GM12878 (cell line): ENCODE results near the gene PPIA. TPM values are rescaled to one million over a fixed set of nuclear protein-coding genes. Genes with fewer than 3 reads are reported as not detected.

Source experiments
- ATAC-seq: fragments of 200-7000 bp; cut with Tn5 transposase; 3 replicates; pipeline ENCODE4 v1.9.1; 2020; ENCODE audit warnings: mild to moderate bottlenecking, moderate library complexity
- BruUV-seq: library from RNA; stranded (reverse); fragments of 400-500 nt; replicated peaks from 2 replicates; lab custom pipeline; 2021; lab: Mats Ljungman, UMichigan
- CTCF ChIA-PET: fragments of 300-600 bp; sonication (Branson Sonifier 250); formaldehyde crosslinking; extraction: SDS; loops from one replicate; lab custom pipeline; 2021; ENCODE audit warnings: inconsistent platforms; lab: Yijun Ruan, JAX
- POLR2A ChIA-PET: fragments of 350-600 bp; formaldehyde crosslinking; extraction: SDS; loops from one replicate; lab custom pipeline; 2021; ENCODE audit warnings: inconsistent platforms; lab: Charles Lee
- RAD21 ChIA-PET: fragments of 300-600 bp; sonication (Branson Sonifier 250); formaldehyde crosslinking; loops from one replicate; lab custom pipeline; 2023; ENCODE audit warnings: antibody characterized with exemption; ENCODE audit not compliant: unreplicated experiment; lab: Charles Lee
- SMC1A ChIA-PET: fragments of 300-600 bp; sonication (Branson Sonifier 250); formaldehyde crosslinking; loops from one replicate; lab custom pipeline; 2023; ENCODE audit not compliant: unreplicated experiment, uncharacterized antibody; lab: Charles Lee
- DNase-seq: peaks from one replicate; pipeline ENCODE4 v3.0.0-alpha.2; 2011; ENCODE audit warnings: low read depth, low spot score
- FAIRE-seq: peaks from 3 replicates; lab custom pipeline; 2011; peaks lifted over from hg19 to GRCh38; lab: Jason Lieb, UNC
- H2AFZ ChIP-seq: 2 replicates; pipeline ENCODE4 v1.6.0; 2011; ENCODE audit warnings: low read depth, low read length, control low read depth; ENCODE audit not compliant: control insufficient read depth
- H3K27ac ChIP-seq: 2 replicates; pipeline ENCODE4 v1.5.1; 2011; ENCODE audit warnings: control low read depth; ENCODE audit not compliant: control insufficient read depth, insufficient read depth
- H3K27me3 ChIP-seq, 2 experiments: replicated peaks in 1 of 2; 2 replicates each; pipeline versions ENCODE4 v1.6.0 to v1.6.1; 2011; ENCODE audit warnings: low read length in 1 of 2; ENCODE audit not compliant: control insufficient read depth in 2 of 2, insufficient read depth in 2 of 2
- H3K36me3 ChIP-seq, 2 experiments: 2 replicates each; pipeline ENCODE4 v1.5.1; 2011; ENCODE audit warnings: low read length in 1 of 2; ENCODE audit not compliant: control insufficient read depth in 2 of 2, insufficient read depth in 2 of 2
- H3K4me1 ChIP-seq: 2 replicates; pipeline ENCODE4 v1.6.1; 2011; ENCODE audit warnings: mild to moderate bottlenecking, low read length, moderate library complexity, mixed read lengths; ENCODE audit not compliant: control insufficient read depth, insufficient read depth
- H3K4me2 ChIP-seq: 2 replicates; pipeline ENCODE4 v1.6.0; 2011; ENCODE audit warnings: control low read depth; ENCODE audit not compliant: control insufficient read depth, insufficient read depth
- H3K4me3 ChIP-seq: fragments of 200-600 bp; sonication (generic); 2 replicates; pipeline ENCODE4 v1.5.1; 2016
- H3K79me2 ChIP-seq: 2 replicates; pipeline ENCODE4 v1.6.0; 2011; ENCODE audit warnings: low read length; ENCODE audit not compliant: control insufficient read depth, insufficient read depth
- H3K9ac ChIP-seq: 2 replicates; pipeline ENCODE4 v1.8.0; 2011; ENCODE audit warnings: low read length, control low read depth, mixed read lengths; ENCODE audit not compliant: control insufficient read depth, insufficient read depth
- H3K9me3 ChIP-seq: replicated peaks from 3 replicates; pipeline ENCODE4 v1.5.1; 2011; ENCODE audit warnings: mild to moderate bottlenecking, low read length; ENCODE audit not compliant: control insufficient read depth, insufficient read depth
- H4K20me1 ChIP-seq: 2 replicates; pipeline ENCODE4 v1.6.0; 2011; ENCODE audit not compliant: control insufficient read depth, insufficient read depth
- CEBPB ChIP-seq, 2 experiments: fragments of 150-350 bp in 1 of 2; IDR thresholded peaks; 2 replicates each; pipeline ENCODE4 v1.6.1; 2012 to 2014; ENCODE audit warnings: low read depth in 2 of 2, low read length in 2 of 2, borderline replicate concordance in 1 of 2, inconsistent platforms in 1 of 2
- GABPA ChIP-seq: IDR thresholded peaks from 2 replicates; pipeline ENCODE4 v1.6.1; 2014; ENCODE audit warnings: antibody characterized with exemption, low read depth, mild to moderate bottlenecking, inconsistent platforms
- IKZF2 ChIP-seq, 2 experiments: fragments of 450-650 bp; IDR thresholded peaks; 2 replicates each; pipeline ENCODE4 v1.6.1; 2017; ENCODE audit warnings: mild to moderate bottlenecking in 2 of 2, moderate library complexity in 2 of 2
- KDM1A ChIP-seq: fragments of 200-600 bp; sonication (generic); IDR thresholded peaks from 2 replicates; pipeline ENCODE4 v1.6.1; 2016; ENCODE audit warnings: borderline replicate concordance
- NFIC ChIP-seq: IDR thresholded peaks from 2 replicates; pipeline ENCODE4 v1.6.1; 2012; ENCODE audit warnings: low read depth, mild to moderate bottlenecking, inconsistent platforms, low read length, moderate library complexity
- PAX5 ChIP-seq: IDR thresholded peaks from 2 replicates; pipeline ENCODE4 v1.6.1; 2011; ENCODE audit warnings: low read depth, low read length, borderline replicate concordance
- PML ChIP-seq: IDR thresholded peaks from 2 replicates; pipeline ENCODE4 v1.6.1; 2012; ENCODE audit warnings: low read length, inconsistent platforms
- POLR2AphosphoS5 ChIP-seq: IDR thresholded peaks from 2 replicates; pipeline ENCODE4 v1.6.1; 2011; ENCODE audit warnings: mild to moderate bottlenecking, low read length, inconsistent platforms
- RB1 ChIP-seq: fragments of 450-650 bp; formaldehyde crosslinking; IDR thresholded peaks from 2 replicates; pipeline ENCODE4 v1.6.1; 2017; ENCODE audit warnings: mild to moderate bottlenecking, borderline replicate concordance
- SMAD5 ChIP-seq: IDR thresholded peaks from 2 replicates; pipeline ENCODE4 v1.6.1; 2016; ENCODE audit warnings: antibody characterized with exemption, low read depth
- TARDBP ChIP-seq: IDR thresholded peaks from 2 replicates; pipeline ENCODE4 v1.6.1; 2016; ENCODE audit warnings: borderline replicate concordance
- TCF12 ChIP-seq: IDR thresholded peaks from 2 replicates; pipeline ENCODE4 v1.6.1; 2011; ENCODE audit warnings: low read depth, mild to moderate bottlenecking, low read length
- WRNIP1 ChIP-seq: IDR thresholded peaks from 2 replicates; pipeline ENCODE4 v1.6.1; 2011; ENCODE audit warnings: low read depth, low read length, improper control_type of control experiment, borderline replicate concordance
- ZNF384 ChIP-seq: IDR thresholded peaks from 2 replicates; pipeline ENCODE4 v1.6.1; 2012; ENCODE audit warnings: low read depth, mild to moderate bottlenecking, low read length, improper control_type of control experiment, borderline replicate concordance
- ZSCAN29 ChIP-seq: fragments of 450-650 bp; IDR thresholded peaks from 2 replicates; pipeline ENCODE4 v1.6.1; 2017; ENCODE audit warnings: mild to moderate bottlenecking, moderate library complexity
- WGBS: methylation state at CpG from one replicate; pipeline ENCODE4 v1.1.6; 2016; ENCODE audit warnings: low lambda C conversion rate; ENCODE audit not compliant: insufficient replicate concordance, insufficient coverage; ENCODE audit errors: missing lambda C conversion rate; 5-methylcytosine and 5-hydroxymethylcytosine counted together
- in situ Hi-C: fragments of 300-500 bp; cut with MboI; formaldehyde crosslinking; loops from 9 replicates; pipeline ENCODE4 v1.14.3; 2018; ENCODE audit warnings: mixed read lengths
- intact Hi-C: fragments of 100-400 bp; cut with micrococcal nuclease; formaldehyde crosslinking; loops from one replicate; pipeline ENCODE4 v1.14.2; 2022; ENCODE audit not compliant: unreplicated experiment
- polyA plus RNA-seq, 11 experiments: library from polyadenylated mRNA; depleted of rRNA in 4 of 11; unstranded in 6 of 11; stranded (reverse) in 5 of 11; fragments of >200 nt; fragmentation: Nextera tagmentation in 4 of 11; fragmentation: Illumina TruSeq in 1 of 11; extraction: Ambion mirVana in 4 of 11; extraction: Trizol in 1 of 11; gene quantifications; 1 replicate in 1 of 11; 2 replicates in 10 of 11; pipeline versions ENCODE4 v1.2.1 to v1.2.3, GENCODE V29; 2011 to 2016; ENCODE audit warnings: inconsistent platforms in 2 of 11, missing spikeins in 2 of 11, low read depth in 1 of 11
- total RNA-seq, 4 experiments: library from RNA; depleted of rRNA in 3 of 4; stranded (reverse); fragments of >200 nt in 3 of 4; fragmentation: Illumina TruSeq in 1 of 4; extraction: Trizol in 1 of 4; gene quantifications; 2 replicates each; pipeline versions ENCODE4 v1.2.1 to v1.2.3, GENCODE V29; 2013 to 2021
- TF ChIP-seq, protein P1 (sequence below): fragments of 450-650 bp; IDR thresholded peaks from 2 replicates; pipeline ENCODE4 v1.6.1; 2017; ENCODE audit warnings: borderline replicate concordance

PPIA gene
- total and polyA plus RNA-seq, 10 of the 15 experiments (the other 5 are each of a cell fraction or from before 2014, with no cell fraction given) = 2,712 to 7,982 (median 5,027) TPM

DNA sequence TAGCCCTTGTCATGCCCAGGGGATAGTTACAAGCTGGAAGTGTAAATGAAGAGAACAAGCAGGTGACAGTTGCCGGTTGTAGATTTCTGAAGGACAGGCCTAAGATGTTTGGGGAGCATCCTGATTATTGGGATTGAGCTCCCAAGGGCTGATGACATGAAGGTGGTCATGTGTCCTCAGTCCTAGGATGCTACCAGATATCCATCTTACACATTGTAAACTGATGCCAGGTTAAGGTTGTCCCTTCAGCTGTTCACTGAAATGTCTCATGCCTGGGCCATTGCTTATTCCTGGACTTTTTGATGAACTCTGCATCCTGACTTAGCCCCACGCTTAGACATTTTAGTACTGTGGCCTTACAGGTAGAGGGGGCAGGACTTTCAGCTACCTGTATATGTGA, 46.5 kb upstream of the PPIA start:
- WGBS = 3% methylated on average over 2 of the region's 2 CpGs
- TF ChIP-seq ZNF384 (no peak), WRNIP1 (0 out of 2 replicates have a peak, but pooled peaks have one; percentile 77)
- TF ChIP-seq, all 136 proteins: peak for 1
- peaks cover 6% of the 10 kb centered on the region; the same call in 1 of the 2 replicates for H4K20me1 ChIP-seq
- peak overlapping the region; percentile 76 for H3K9ac ChIP-seq
- no peak overlapping the region for H2AFZ ChIP-seq
- ChIA-PET CTCF (interaction anchor here (1.0 to 4.1 kb wide), 12 partner anchors 14 to 386 kb away, joined by 3 to 23 read pairs (median 6); partner anchors contain the start of gene H2AZ2), POLR2A (interaction anchor here (0.6 to 5.1 kb wide), 24 partner anchors 15 to 276 kb away, joined by 3 to 55 read pairs (median 8); partner anchors contain the start of genes CCM2, H2AZ2, OGDH and PURB), RAD21 (interaction anchor here (0.8 to 6.6 kb wide), 16 partner anchors 13 to 176 kb away, joined by 3 to 107 read pairs (median 6); partner anchors contain the start of genes DDX56, H2AZ2, OGDH and PURB), SMC1A (interaction anchor here (0.6 to 5.4 kb wide), 25 partner anchors 14 to 176 kb away, joined by 3 to 79 read pairs (median 5); partner anchors contain the start of genes DDX56 and OGDH)
- FAIRE-seq (no peak), ATAC-seq (no peak; the same call in 2 of the 3 replicates), DNase-seq (no peak)
- H3K9me3 ChIP-seq = no peaks in the 10 kb centered on the region
- H3K4me1 ChIP-seq = peaks cover 31% of the 10 kb centered on the region
- H3K79me2 ChIP-seq = peaks cover 64% of the 10 kb centered on the region
- H3K27me3 ChIP-seq = no peaks in the 10 kb centered on the region
- peak overlapping the region; percentile 92 for H3K27ac ChIP-seq
- peak overlapping the region; percentile 92 for H3K4me3 ChIP-seq
- TSS peak; percentile 68 for BruUV-seq
- H3K36me3 ChIP-seq = peaks cover 0 to 7% of the 10 kb centered on the region in 2 experiments; a peak in 2 of 4 replicates
- intact Hi-C loops = loop anchor here (1.0 to 5.0 kb wide), 4 partner anchors 19 to 163 kb away; partner anchors contain the start of genes H2AZ2 and OGDH
- peak overlapping the region; percentile 35 for H3K4me2 ChIP-seq
- in situ Hi-C loops = no loop called here

DNA sequence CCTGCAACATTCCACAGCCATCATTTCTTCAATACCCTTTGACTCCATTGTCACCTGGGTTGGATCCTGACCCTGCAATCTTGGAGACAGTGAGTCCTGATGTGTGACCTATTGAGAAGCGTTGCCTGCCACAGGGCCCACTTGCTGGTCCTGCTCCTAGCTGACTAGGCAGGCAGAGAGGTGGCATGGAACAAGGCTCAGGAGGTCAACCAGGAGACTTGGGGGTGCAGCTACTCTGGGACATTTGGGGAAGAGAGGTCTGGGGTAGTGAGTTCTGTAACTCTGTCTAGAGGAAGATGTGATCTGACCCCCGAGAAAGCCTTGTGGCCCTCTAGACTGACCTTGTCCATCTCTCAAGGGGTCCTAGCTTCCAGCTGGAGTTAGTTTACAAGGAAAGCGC, 46.1 kb upstream of the PPIA start:
- H3K27me3 ChIP-seq = no peaks in the 10 kb centered on the region
- SMC1A ChIA-PET = interaction anchor here (0.6 to 5.4 kb wide), 32 partner anchors 8 to 176 kb away, joined by 3 to 79 read pairs (median 4); partner anchors contain the start of genes DDX56, H2AZ2 and OGDH
- H3K4me3 ChIP-seq = peak overlapping the region; percentile 92
- BruUV-seq = TSS peak; percentile 95
- no peaks in the 10 kb centered on the region for H3K9me3 ChIP-seq
- TF ChIP-seq KDM1A (no peak), TARDBP (no peak), SMAD5 (no peak), ZSCAN29 (no peak), RB1 (no peak), PAX5 (no peak), IKZF2 (IDR thresholded peaks at IDR 0.05) (no peak), POLR2AphosphoS5 (no peak; the same call in 1 of the 2 replicates), GABPA (no peak), NFIC (no peak), CEBPB (IDR thresholded peaks at IDR 0.05; ENCODE audit: borderline replicate concordance in 1 of 2, low read depth in 2 of 2, low read length in 2 of 2) (no peak), TCF12 (no peak), PML (no peak)
- TF ChIP-seq, protein P1, sequence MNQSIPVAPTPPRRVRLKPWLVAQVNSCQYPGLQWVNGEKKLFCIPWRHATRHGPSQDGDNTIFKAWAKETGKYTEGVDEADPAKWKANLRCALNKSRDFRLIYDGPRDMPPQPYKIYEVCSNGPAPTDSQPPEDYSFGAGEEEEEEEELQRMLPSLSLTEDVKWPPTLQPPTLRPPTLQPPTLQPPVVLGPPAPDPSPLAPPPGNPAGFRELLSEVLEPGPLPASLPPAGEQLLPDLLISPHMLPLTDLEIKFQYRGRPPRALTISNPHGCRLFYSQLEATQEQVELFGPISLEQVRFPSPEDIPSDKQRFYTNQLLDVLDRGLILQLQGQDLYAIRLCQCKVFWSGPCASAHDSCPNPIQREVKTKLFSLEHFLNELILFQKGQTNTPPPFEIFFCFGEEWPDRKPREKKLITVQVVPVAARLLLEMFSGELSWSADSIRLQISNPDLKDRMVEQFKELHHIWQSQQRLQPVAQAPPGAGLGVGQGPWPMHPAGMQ = no peak
- RAD21 ChIA-PET = interaction anchor here (0.6 to 6.6 kb wide), 24 partner anchors 11 to 227 kb away, joined by 3 to 107 read pairs (median 4); partner anchors contain the start of genes DDX56, H2AZ2, OGDH and PPIA
- H3K36me3 ChIP-seq = peaks cover 0 to 7% of the 10 kb centered on the region in 2 experiments; a peak in 2 of 4 replicates
- ATAC-seq (peak; percentile 3), DNase-seq (no peak), FAIRE-seq (no peak)
- intact Hi-C loops (loop anchor here (1.0 to 5.0 kb wide), 4 partner anchors 18 to 163 kb away; partner anchors contain the start of genes H2AZ2 and OGDH), in situ Hi-C loops (no loop called here)
- peak overlapping the region; percentile 35 for H3K4me2 ChIP-seq
- H3K9ac ChIP-seq = peak overlapping the region; percentile 76
- H2AFZ ChIP-seq = no peak overlapping the region
- POLR2A ChIA-PET = interaction anchor here (1.0 to 5.1 kb wide), 20 partner anchors 15 to 185 kb away, joined by 3 to 55 read pairs (median 9); partner anchors contain the start of genes H2AZ2, OGDH, PURB and TMED4
- peaks cover 31% of the 10 kb centered on the region for H3K4me1 ChIP-seq
- CTCF ChIA-PET = interaction anchor here (1.0 to 4.1 kb wide), 11 partner anchors 18 to 385 kb away, joined by 3 to 23 read pairs (median 8); partner anchors contain the start of gene H2AZ2
- H3K79me2 ChIP-seq = peaks cover 68% of the 10 kb centered on the region
- H3K27ac ChIP-seq = peak overlapping the region; percentile 92
- peaks cover 6% of the 10 kb centered on the region; the same call in 1 of the 2 replicates for H4K20me1 ChIP-seq
- WGBS = 40% methylated on average over 3 of the region's 3 CpGs
